Endothelial cell of umbilical vein (primary cell): ENCODE measurements around the gene PDE1A. TPM values are rescaled to one million over a fixed set of nuclear protein-coding genes. Genes with fewer than 3 reads are reported as not detected.

Experiments used
- BruUV-seq: library from RNA; stranded (reverse); fragments of 400-500 nt; replicated peaks from 2 replicates; lab custom pipeline; 2021; lab: Mats Ljungman, UMichigan
- CTCF ChIA-PET: fragments of 300-600, 350-600 bp; sonication (Branson Sonifier 250); formaldehyde crosslinking; loops from one replicate; lab custom pipeline; 2021; ENCODE audit warnings: antibody characterized with exemption, inconsistent platforms; lab: Charles Lee
- POLR2A ChIA-PET: fragments of 300-600, 350-600 bp; sonication (Branson Sonifier 250); formaldehyde crosslinking; loops from one replicate; lab custom pipeline; 2021; ENCODE audit warnings: antibody characterized with exemption, inconsistent platforms; lab: Charles Lee
- DNase-seq: peaks from one replicate; pipeline ENCODE4 v3.0.0-alpha.2; 2011; ENCODE audit warnings: low read depth, low spot score
- FAIRE-seq: peaks from 2 replicates; lab custom pipeline; 2011; peaks lifted over from hg19 to GRCh38; lab: Jason Lieb, UNC
- H2AFZ ChIP-seq: 2 replicates; pipeline ENCODE4 v1.6.0; 2012; ENCODE audit warnings: low read depth, low read length, control low read depth, inconsistent platforms
- H3K27ac ChIP-seq: 2 replicates; pipeline ENCODE4 v1.5.1; 2011; ENCODE audit warnings: low read depth, mild to moderate bottlenecking, control low read depth, low read length, moderate library complexity; ENCODE audit not compliant: insufficient read depth
- H3K27me3 ChIP-seq, 2 experiments: 2 replicates each; pipeline versions ENCODE4 v1.6.0 to v1.6.1; 2011; ENCODE audit warnings: low read length in 2 of 2, mixed read lengths in 1 of 2; ENCODE audit not compliant: control insufficient read depth in 2 of 2, insufficient read depth in 2 of 2
- H3K36me3 ChIP-seq, 2 experiments: 2 replicates in 1 of 2; 3 replicates in 1 of 2; pipeline ENCODE4 v1.5.1; 2011; ENCODE audit warnings: low read length in 2 of 2, mild to moderate bottlenecking in 1 of 2, moderate library complexity in 1 of 2; ENCODE audit not compliant: control insufficient read depth in 2 of 2, insufficient read depth in 2 of 2; ENCODE audit errors: extremely low read depth in 1 of 2
- H3K4me1 ChIP-seq: 3 replicates; pipeline ENCODE4 v1.5.1; 2011; ENCODE audit warnings: mild to moderate bottlenecking, low read length; ENCODE audit not compliant: control insufficient read depth, insufficient read depth; ENCODE audit errors: extremely low read depth
- H3K4me2 ChIP-seq: 2 replicates; pipeline ENCODE4 v1.6.1; 2011; ENCODE audit warnings: low read length, control low read depth, mixed read lengths; ENCODE audit not compliant: insufficient read depth
- H3K4me3 ChIP-seq, 3 experiments: fragments of 200-600 bp in 1 of 3; sonication (generic), shearing (Covaris generic) in 1 of 3; replicated peaks in 1 of 3; 2 replicates each; pipeline ENCODE4 v1.5.1; 2011 to 2016; ENCODE audit warnings: control low read depth in 3 of 3, low read length in 3 of 3, mild to moderate bottlenecking in 2 of 3, inconsistent platforms in 1 of 3, low read depth in 1 of 3, moderate library complexity in 1 of 3; ENCODE audit not compliant: insufficient read depth in 1 of 3
- H3K79me2 ChIP-seq: 2 replicates; pipeline ENCODE4 v1.6.0; 2012; ENCODE audit warnings: low read length, inconsistent platforms; ENCODE audit not compliant: control insufficient read depth, insufficient read depth
- H3K9ac ChIP-seq: replicated peaks from 2 replicates; pipeline ENCODE3; 2011; ENCODE audit warnings: low read length, control low read depth; ENCODE audit not compliant: insufficient read depth; ENCODE audit errors: extremely low read depth
- H3K9me1 ChIP-seq: replicated peaks from 3 replicates; pipeline ENCODE4 v1.6.0; 2011; ENCODE audit warnings: mild to moderate bottlenecking, low read length; ENCODE audit not compliant: control insufficient read depth, insufficient read depth; ENCODE audit errors: extremely low read depth
- H3K9me3 ChIP-seq: replicated peaks from 2 replicates; pipeline ENCODE4 v1.5.1; 2012; ENCODE audit warnings: low read length, inconsistent platforms; ENCODE audit not compliant: control insufficient read depth, insufficient read depth
- H4K20me1 ChIP-seq: replicated peaks from 2 replicates; pipeline ENCODE3; 2011; ENCODE audit warnings: mild to moderate bottlenecking, low read length; ENCODE audit not compliant: control insufficient read depth, insufficient read depth; ENCODE audit errors: extremely low read depth
- CTCF ChIP-seq, 2 donors: IDR thresholded peaks; 1 replicate in 1 of 2; 2 replicates in 1 of 2; pipeline ENCODE4 v1.5.1; 2011; ENCODE audit warnings: low read length in 2 of 2, mild to moderate bottlenecking in 2 of 2, moderate library complexity in 2 of 2, control low read depth in 1 of 2, inconsistent platforms in 1 of 2, low read depth in 1 of 2; ENCODE audit not compliant: insufficient read depth in 1 of 2; ENCODE audit errors: extremely low read depth in 1 of 2
- EZH2 ChIP-seq: IDR thresholded peaks from 2 replicates; pipeline ENCODE4 v1.6.1; 2012; ENCODE audit warnings: borderline replicate concordance, low read depth, mild to moderate bottlenecking, moderate library complexity, low read length, inconsistent platforms; ENCODE audit not compliant: severe bottlenecking
- FOS ChIP-seq: IDR thresholded peaks from 2 replicates; pipeline ENCODE4 v1.6.1; 2011; ENCODE audit warnings: mild to moderate bottlenecking, low read length, moderate library complexity, borderline replicate concordance; ENCODE audit not compliant: insufficient read depth
- GATA2 ChIP-seq: IDR thresholded peaks from 2 replicates; pipeline ENCODE4 v1.7.0; 2011; ENCODE audit warnings: low read depth, mild to moderate bottlenecking, moderate library complexity, mixed read lengths, low read length; ENCODE audit not compliant: insufficient read length, insufficient read depth
- JUN ChIP-seq: IDR thresholded peaks from 2 replicates; pipeline ENCODE4 v1.6.1; 2011; ENCODE audit warnings: borderline replicate concordance, low read depth; ENCODE audit not compliant: insufficient read length, insufficient read depth
- MAX ChIP-seq: IDR thresholded peaks from 2 replicates; pipeline ENCODE4 v1.6.1; 2011; ENCODE audit not compliant: insufficient read depth, insufficient read length
- MYC ChIP-seq: IDR thresholded peaks from one replicate; pipeline ENCODE4 v1.6.1; 2011; ENCODE audit warnings: mild to moderate bottlenecking, low read depth, low read length
- POLR2A ChIP-seq: IDR thresholded peaks from 2 replicates; pipeline ENCODE4 v1.6.1; 2012; ENCODE audit warnings: low read depth, mild to moderate bottlenecking, control low read depth, low read length
- POLR2AphosphoS5 ChIP-seq: IDR thresholded peaks from 2 replicates; pipeline ENCODE4 v1.6.1; 2012; ENCODE audit warnings: low read depth, mild to moderate bottlenecking, control low read depth, low read length, moderate library complexity; ENCODE audit not compliant: insufficient read depth
- dilution Hi-C: fragments of 300-500 bp; cut with MboI; formaldehyde crosslinking; loops from one replicate; pipeline ENCODE4 v1.15.0; 2019; ENCODE audit warnings: low sequenced_read_pairs; ENCODE audit not compliant: extremely low pct_ligation_motif_present
- intact Hi-C: fragments of 100-400 bp; cut with micrococcal nuclease; formaldehyde crosslinking; loops from one replicate; pipeline ENCODE4 v1.10.0; 2022
- polyA plus RNA-seq, 4 experiments: library from polyadenylated mRNA; depleted of rRNA in 3 of 4; stranded (reverse) in 3 of 4; unstranded in 1 of 4; fragments of >200 nt; gene quantifications; 2 replicates each; pipeline versions ENCODE4 v1.2.1 to v1.2.3, GENCODE V29; 2011 to 2012; ENCODE audit warnings: missing spikeins in 1 of 4
- total RNA-seq: library from RNA; stranded (reverse); gene quantifications from 2 replicates; pipeline ENCODE4 v1.2.3, GENCODE V29; 2021

Gene PDE1A
- total and polyA plus RNA-seq, 2 donors (not counting 3 experiments of a cell fraction or from before 2014, with no cell fraction given) = 0.43 to 0.49 TPM

GRCh38 chr2:182261860-182262387, 164.9 kb downstream of the PDE1A start:
- intact Hi-C loops (no loop called here), dilution Hi-C loops (no loop called here)
- H3K27ac ChIP-seq = no peak overlapping the region
- DNase-seq (no peak), FAIRE-seq (no peak)
- no peaks in the 10 kb centered on the region for H4K20me1 ChIP-seq
- H3K79me2 ChIP-seq = no peaks in the 10 kb centered on the region
- H3K36me3 ChIP-seq = no peaks in the 10 kb centered on the region
- H3K4me3 ChIP-seq = no peak overlapping the region
- BruUV-seq = no TSS peak
- POLR2A ChIA-PET = no interaction called here
- H3K27me3 ChIP-seq = no peaks in the 10 kb centered on the region
- CTCF ChIA-PET = no interaction called here
- H2AFZ ChIP-seq = no peak overlapping the region
- H3K9me3 ChIP-seq = no peaks in the 10 kb centered on the region
- no peaks in the 10 kb centered on the region for H3K4me1 ChIP-seq
- TF ChIP-seq MAX = no peak
- TF ChIP-seq MYC = no peak
- no peak for TF ChIP-seq EZH2
- TF ChIP-seq JUN = no peak
- no peak for TF ChIP-seq POLR2AphosphoS5
- no peak for TF ChIP-seq POLR2A
- TF ChIP-seq CTCF (IDR thresholded peaks at IDR 0.05; ENCODE audit: extremely low read depth in 1 of 2, insufficient read depth in 1 of 2, low read depth in 1 of 2, low read length in 2 of 2) = no peak
- no peak for TF ChIP-seq GATA2
- TF ChIP-seq FOS = no peak
- H3K9me1 ChIP-seq = no peaks in the 10 kb centered on the region
- no peak overlapping the region for H3K9ac ChIP-seq
- H3K4me2 ChIP-seq = no peak overlapping the region
